HEK293 (cell line): ENCODE results near the gene SF1.

Experiments
- CTCF ChIA-PET: fragments of 350-600 bp; formaldehyde crosslinking; extraction: SDS; loops from one replicate; lab custom pipeline; 2021; ENCODE audit warnings: antibody characterized with exemption; lab: Yijun Ruan, JAX
- POLR2A ChIA-PET: fragments of 300-600 bp; formaldehyde crosslinking; extraction: SDS; loops from one replicate; lab custom pipeline; 2020; ENCODE audit warnings: antibody characterized with exemption, inconsistent platforms; lab: Yijun Ruan, JAX
- H3K27ac ChIP-seq: fragments of 200-500 bp; sonication (Bioruptor generic); 2 replicates; pipeline ENCODE4 v1.5.1; 2014; ENCODE audit warnings: low read depth, low read length, control low read depth, inconsistent platforms; ENCODE audit errors: extremely low read depth
- H3K36me3 ChIP-seq, 2 experiments: fragments of 200-500 bp in 1 of 2; sonication (Bioruptor generic) in 1 of 2; 1 replicate in 1 of 2; 2 replicates in 1 of 2; pipeline ENCODE4 v1.5.1; 2014 to 2017; ENCODE audit warnings: inconsistent platforms in 2 of 2, low read length in 2 of 2; ENCODE audit not compliant: control insufficient read depth in 2 of 2, insufficient read depth in 1 of 2
- H3K4me1 ChIP-seq: fragments of 200-500 bp; sonication (Bioruptor generic); 2 replicates; pipeline ENCODE4 v1.5.1; 2014; ENCODE audit warnings: mild to moderate bottlenecking, low read length, inconsistent platforms; ENCODE audit not compliant: control insufficient read depth, insufficient read depth
- H3K4me3 ChIP-seq: 2 replicates; pipeline ENCODE4 v1.5.1; 2011; ENCODE audit warnings: low read depth, mild to moderate bottlenecking, control low read depth, low read length, moderate library complexity
- H3K9me3 ChIP-seq: fragments of 200-500 bp; sonication (Bioruptor generic); 2 replicates; pipeline ENCODE4 v1.5.1; 2014; ENCODE audit warnings: low read depth, low read length, inconsistent platforms; ENCODE audit not compliant: control insufficient read depth, insufficient read depth
- OSR2 ChIP-seq: fragments of 450-650 bp; formaldehyde crosslinking; IDR thresholded peaks from 2 replicates; pipeline ENCODE4 v1.5.1; 2016; ENCODE audit warnings: missing biosample characterization, missing genetic modification characterization
- RBAK ChIP-seq: fragments of 450-650 bp; formaldehyde crosslinking; IDR thresholded peaks from 2 replicates; pipeline ENCODE4 v1.5.1; 2016; ENCODE audit warnings: missing biosample characterization, missing genetic modification characterization
- SALL2 ChIP-seq: fragments of 450-650 bp; formaldehyde crosslinking; IDR thresholded peaks from 2 replicates; pipeline ENCODE4 v1.5.0; 2017; ENCODE audit warnings: missing biosample characterization, mild to moderate bottlenecking, missing genetic modification characterization, borderline replicate concordance
- SETDB1 ChIP-seq: IDR thresholded peaks from one replicate; pipeline ENCODE4 v1.6.1; 2017; ENCODE audit warnings: mild to moderate bottlenecking, low read length, moderate library complexity, mixed read lengths; ENCODE audit not compliant: insufficient read length
- SP7 ChIP-seq: fragments of 450-650 bp; formaldehyde crosslinking; IDR thresholded peaks from 2 replicates; pipeline ENCODE4 v1.5.1; 2016; ENCODE audit warnings: missing biosample characterization, missing genetic modification characterization
- ZNF132 ChIP-seq: fragments of 450-650 bp; formaldehyde crosslinking; IDR thresholded peaks from 2 replicates; pipeline ENCODE4 v1.5.1; 2017; ENCODE audit warnings: missing biosample characterization, missing genetic modification characterization, borderline replicate concordance
- ZNF16 ChIP-seq: fragments of 450-650 bp; formaldehyde crosslinking; IDR thresholded peaks from 2 replicates; pipeline ENCODE4 v1.5.1; 2016; ENCODE audit warnings: low read depth, missing biosample characterization, missing genetic modification characterization
- ZNF24 ChIP-seq: fragments of 450-650 bp; formaldehyde crosslinking; IDR thresholded peaks from 2 replicates; pipeline ENCODE4 v1.5.1; 2016; ENCODE audit warnings: missing biosample characterization, missing genetic modification characterization
- ZNF292 ChIP-seq: fragments of 450-650 bp; formaldehyde crosslinking; IDR thresholded peaks from 2 replicates; pipeline ENCODE4 v1.5.1; 2016; ENCODE audit warnings: low read depth, missing biosample characterization, missing genetic modification characterization, borderline replicate concordance
- ZNF302 ChIP-seq: fragments of 450-650 bp; formaldehyde crosslinking; IDR thresholded peaks from 2 replicates; pipeline ENCODE4 v1.5.1; 2016; ENCODE audit warnings: missing biosample characterization, missing genetic modification characterization, low read depth
- ZNF341 ChIP-seq: fragments of 450-650 bp; formaldehyde crosslinking; IDR thresholded peaks from 2 replicates; pipeline ENCODE4; 2016; ENCODE audit warnings: low read depth, missing biosample characterization, missing genetic modification characterization
- ZNF391 ChIP-seq: fragments of 450-650 bp; formaldehyde crosslinking; IDR thresholded peaks from 2 replicates; pipeline ENCODE4 v1.5.1; 2016; ENCODE audit warnings: low read depth, missing biosample characterization, missing genetic modification characterization, borderline replicate concordance
- ZNF501 ChIP-seq: fragments of 450-650 bp; formaldehyde crosslinking; IDR thresholded peaks from 2 replicates; pipeline ENCODE4 v1.5.1; 2016; ENCODE audit warnings: missing biosample characterization, missing genetic modification characterization
- ZNF585B ChIP-seq: fragments of 450-650 bp; formaldehyde crosslinking; IDR thresholded peaks from 2 replicates; pipeline ENCODE4 v1.5.1; 2016; ENCODE audit warnings: missing biosample characterization, missing genetic modification characterization
- ZSCAN23 ChIP-seq: fragments of 450-650 bp; formaldehyde crosslinking; IDR thresholded peaks from 2 replicates; pipeline ENCODE4 v1.5.1; 2016; ENCODE audit warnings: missing biosample characterization, missing genetic modification characterization
- TF ChIP-seq, protein P1 (sequence below): fragments of 450-650 bp; formaldehyde crosslinking; IDR thresholded peaks from 2 replicates; pipeline ENCODE4 v1.5.1; 2016; ENCODE audit warnings: missing biosample characterization, missing genetic modification characterization
- TF ChIP-seq, protein P2 (sequence below): fragments of 450-650 bp; formaldehyde crosslinking; IDR thresholded peaks from 2 replicates; pipeline ENCODE4 v1.5.1; 2016; ENCODE audit warnings: missing biosample characterization, missing genetic modification characterization
- TF ChIP-seq, protein P3 (sequence below): fragments of 450-650 bp; formaldehyde crosslinking; IDR thresholded peaks from 2 replicates; pipeline ENCODE4 v1.5.1; 2016; ENCODE audit warnings: missing biosample characterization, missing genetic modification characterization
- TF ChIP-seq, protein P4 (sequence below): fragments of 450-650 bp; formaldehyde crosslinking; IDR thresholded peaks from 2 replicates; pipeline ENCODE4 v1.5.1; 2016; ENCODE audit warnings: missing biosample characterization, missing genetic modification characterization

The SF1 gene

DNA sequence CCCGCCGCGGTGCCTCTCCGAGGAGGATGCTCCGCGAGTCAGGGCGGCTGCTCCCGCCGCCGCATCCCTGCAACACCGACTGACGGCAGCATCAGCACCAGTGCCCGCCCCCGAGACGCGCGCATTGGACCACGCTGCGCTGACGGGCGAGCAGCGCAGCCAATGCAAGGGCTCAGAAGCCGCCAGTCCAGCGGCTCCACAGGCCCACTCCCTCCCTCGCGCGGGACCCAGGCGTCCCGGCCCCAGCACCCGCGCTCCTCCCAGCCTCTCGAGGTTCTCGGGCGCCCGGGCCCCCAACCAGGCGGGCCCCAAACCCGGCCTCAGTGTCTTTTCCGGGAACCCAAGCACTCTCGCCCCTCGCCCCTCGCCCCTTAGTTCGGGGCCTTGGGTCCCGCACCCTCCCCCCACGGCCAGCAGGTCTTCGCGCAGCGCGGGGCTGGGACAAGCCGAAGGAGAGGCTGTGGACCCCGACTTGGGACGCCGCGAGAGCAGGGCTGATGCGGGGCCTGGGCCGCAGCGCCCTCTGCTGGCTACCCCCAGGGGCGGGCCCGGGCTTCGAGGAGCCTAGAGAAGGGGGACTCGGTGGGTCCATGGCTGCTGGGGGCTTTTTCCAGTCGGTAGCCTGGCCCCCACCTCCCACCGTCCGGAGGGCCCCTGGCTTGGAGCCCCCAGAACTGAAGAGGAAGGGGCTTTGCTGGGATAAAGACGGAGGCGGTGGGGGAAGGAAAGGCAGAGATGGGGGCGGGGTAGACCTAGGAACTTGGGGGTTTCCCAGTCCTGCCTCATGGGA is 55.0 kb downstream of the SF1 start, which contains the start of gene NRXN2 (continued):
- TF ChIP-seq ZNF501 (tag by site-specific recombination) (peak; percentile 78), SP7 (tag by site-specific recombination) (peak; percentile 57), ZSCAN23 (0 out of 2 replicates have a peak, but pooled peaks have one; percentile 17)

DNA sequence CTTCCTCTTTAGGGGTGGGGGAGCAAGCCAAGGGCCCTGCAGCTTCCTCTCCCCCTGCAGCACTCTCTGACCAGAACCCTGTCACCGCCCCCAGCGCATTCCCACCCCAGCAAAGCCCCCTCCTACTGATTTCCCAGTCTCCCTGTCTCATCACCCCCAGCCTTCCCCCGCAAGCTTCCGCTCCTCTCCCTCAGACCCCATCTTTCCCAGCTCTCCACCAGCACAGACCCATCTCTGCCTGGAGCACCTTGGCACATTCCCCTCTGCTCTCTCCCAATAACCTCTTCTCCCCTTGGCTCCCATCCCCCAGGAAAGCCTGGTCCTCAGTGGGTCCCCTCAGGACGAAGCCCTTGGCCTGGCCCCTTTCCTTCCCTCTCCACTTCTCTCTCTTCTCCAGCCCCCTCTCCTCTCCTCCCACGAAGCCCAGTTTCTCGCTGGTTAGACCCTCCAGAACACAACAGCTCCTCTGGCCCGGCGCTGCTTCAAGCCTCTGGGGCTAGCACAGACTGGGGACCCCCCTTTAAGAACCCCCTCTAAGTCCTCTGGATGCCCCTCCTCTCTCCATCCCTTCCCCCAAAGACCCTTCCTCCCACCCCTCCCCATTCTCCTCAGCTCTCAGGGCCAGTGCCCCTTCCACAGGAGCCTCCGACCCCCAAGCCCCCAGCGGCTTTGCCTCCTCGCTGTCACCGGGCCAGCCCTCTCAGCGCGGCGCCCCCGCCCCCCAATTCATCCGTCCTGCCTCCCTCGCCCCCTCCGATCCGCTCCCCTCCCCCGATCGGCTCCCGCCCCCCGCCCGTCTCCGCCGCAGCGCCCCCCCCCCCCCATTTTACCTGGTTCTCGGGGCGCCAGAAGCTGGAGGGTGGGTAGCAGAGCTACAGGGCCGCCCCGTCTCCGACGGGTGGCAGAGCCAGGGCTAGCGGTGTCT is 55.9 kb downstream of the SF1 start:
- CTCF ChIA-PET: interaction anchor here (0.7 to 2.3 kb wide), 2 partner anchors 34 to 48 kb away, joined by 4 to 16 read pairs; no protein-coding TSS in a partner anchor
- Histone ChIP-seq H3K27ac (no peak overlapping the region), H3K36me3 (no peaks in the 10 kb centered on the region), H3K4me1 (no peaks in the 10 kb centered on the region), H3K4me3 (no peak overlapping the region)
- POLR2A ChIA-PET: interaction anchor here (0.6 kb wide), 3 partner anchors 14 to 56 kb away, joined by 3 to 7 read pairs (median 4); no protein-coding TSS in a partner anchor
- TF ChIP-seq SP7 (tag by site-specific recombination) (no peak), ZNF292 (tag by site-specific recombination) (no peak), ZNF132 (tag by site-specific recombination) (no peak), ZNF391 (no peak), ZNF16 (tag by site-specific recombination) (no peak), OSR2 (no peak)
- TF ChIP-seq, protein P1, sequence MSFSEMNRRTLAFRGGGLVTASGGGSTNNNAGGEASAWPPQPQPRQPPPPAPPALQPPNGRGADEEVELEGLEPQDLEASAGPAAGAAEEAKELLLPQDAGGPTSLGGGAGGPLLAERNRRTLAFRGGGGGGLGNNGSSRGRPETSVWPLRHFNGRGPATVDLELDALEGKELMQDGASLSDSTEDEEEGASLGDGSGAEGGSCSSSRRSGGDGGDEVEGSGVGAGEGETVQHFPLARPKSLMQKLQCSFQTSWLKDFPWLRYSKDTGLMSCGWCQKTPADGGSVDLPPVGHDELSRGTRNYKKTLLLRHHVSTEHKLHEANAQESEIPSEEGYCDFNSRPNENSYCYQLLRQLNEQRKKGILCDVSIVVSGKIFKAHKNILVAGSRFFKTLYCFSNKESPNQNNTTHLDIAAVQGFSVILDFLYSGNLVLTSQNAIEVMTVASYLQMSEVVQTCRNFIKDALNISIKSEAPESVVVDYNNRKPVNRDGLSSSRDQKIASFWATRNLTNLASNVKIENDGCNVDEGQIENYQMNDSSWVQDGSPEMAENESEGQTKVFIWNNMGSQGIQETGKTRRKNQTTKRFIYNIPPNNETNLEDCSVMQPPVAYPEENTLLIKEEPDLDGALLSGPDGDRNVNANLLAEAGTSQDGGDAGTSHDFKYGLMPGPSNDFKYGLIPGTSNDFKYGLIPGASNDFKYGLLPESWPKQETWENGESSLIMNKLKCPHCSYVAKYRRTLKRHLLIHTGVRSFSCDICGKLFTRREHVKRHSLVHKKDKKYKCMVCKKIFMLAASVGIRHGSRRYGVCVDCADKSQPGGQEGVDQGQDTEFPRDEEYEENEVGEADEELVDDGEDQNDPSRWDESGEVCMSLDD (tag by site-specific recombination): 0 out of 2 replicates have a peak, but pooled peaks have one; percentile 12
- TF ChIP-seq, protein P2, sequence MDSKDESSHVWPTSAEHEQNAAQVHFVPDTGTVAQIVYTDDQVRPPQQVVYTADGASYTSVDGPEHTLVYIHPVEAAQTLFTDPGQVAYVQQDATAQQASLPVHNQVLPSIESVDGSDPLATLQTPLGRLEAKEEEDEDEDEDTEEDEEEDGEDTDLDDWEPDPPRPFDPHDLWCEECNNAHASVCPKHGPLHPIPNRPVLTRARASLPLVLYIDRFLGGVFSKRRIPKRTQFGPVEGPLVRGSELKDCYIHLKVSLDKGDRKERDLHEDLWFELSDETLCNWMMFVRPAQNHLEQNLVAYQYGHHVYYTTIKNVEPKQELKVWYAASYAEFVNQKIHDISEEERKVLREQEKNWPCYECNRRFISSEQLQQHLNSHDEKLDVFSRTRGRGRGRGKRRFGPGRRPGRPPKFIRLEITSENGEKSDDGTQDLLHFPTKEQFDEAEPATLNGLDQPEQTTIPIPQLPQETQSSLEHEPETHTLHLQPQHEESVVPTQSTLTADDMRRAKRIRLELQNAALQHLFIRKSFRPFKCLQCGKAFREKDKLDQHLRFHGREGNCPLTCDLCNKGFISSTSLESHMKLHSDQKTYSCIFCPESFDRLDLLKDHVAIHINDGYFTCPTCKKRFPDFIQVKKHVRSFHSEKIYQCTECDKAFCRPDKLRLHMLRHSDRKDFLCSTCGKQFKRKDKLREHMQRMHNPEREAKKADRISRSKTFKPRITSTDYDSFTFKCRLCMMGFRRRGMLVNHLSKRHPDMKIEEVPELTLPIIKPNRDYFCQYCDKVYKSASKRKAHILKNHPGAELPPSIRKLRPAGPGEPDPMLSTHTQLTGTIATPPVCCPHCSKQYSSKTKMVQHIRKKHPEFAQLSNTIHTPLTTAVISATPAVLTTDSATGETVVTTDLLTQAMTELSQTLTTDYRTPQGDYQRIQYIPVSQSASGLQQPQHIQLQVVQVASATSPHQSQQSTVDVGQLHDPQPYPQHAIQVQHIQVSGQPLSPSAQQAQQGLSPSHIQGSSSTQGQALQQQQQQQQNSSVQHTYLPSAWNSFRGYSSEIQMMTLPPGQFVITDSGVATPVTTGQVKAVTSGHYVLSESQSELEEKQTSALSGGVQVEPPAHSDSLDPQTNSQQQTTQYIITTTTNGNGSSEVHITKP (tag by site-specific recombination): peak; percentile 88
- TF ChIP-seq, all 188 proteins: peak for 2
- H3K9me3 ChIP-seq: no peaks in the 10 kb centered on the region

DNA sequence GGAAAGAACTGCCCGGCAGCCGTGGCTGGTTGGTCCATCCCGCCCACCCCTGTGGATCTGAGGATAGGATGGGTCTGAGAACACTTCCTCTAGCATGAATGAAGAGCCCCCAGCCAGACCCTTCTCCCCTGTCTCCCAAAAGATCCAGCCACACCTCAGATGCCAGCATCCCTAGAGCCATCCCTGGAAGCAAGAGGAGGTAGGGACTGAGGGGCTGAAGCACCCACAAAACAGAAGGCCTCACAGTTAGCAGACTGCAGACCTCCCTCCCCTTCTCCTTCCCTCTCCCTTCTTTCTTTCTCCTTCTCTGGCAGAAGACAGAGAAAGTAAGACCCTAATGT is 57.0 kb downstream of the SF1 start:
- no peaks in the 10 kb centered on the region for H3K9me3 ChIP-seq
- no peaks in the 10 kb centered on the region for H3K36me3 ChIP-seq
- no peaks in the 10 kb centered on the region for H3K4me1 ChIP-seq
- H3K27ac ChIP-seq: no peak overlapping the region
- ChIA-PET POLR2A (interaction anchor here (0.6 kb wide), 1 partner anchor 15 kb away, joined by 3 read pairs; no protein-coding TSS in a partner anchor), CTCF (interaction anchor here (0.6 to 2.3 kb wide), 2 partner anchors 33 to 131 kb away, joined by 3 to 16 read pairs; no protein-coding TSS in a partner anchor)
- H3K4me3 ChIP-seq: no peak overlapping the region
- TF ChIP-seq, protein P3, sequence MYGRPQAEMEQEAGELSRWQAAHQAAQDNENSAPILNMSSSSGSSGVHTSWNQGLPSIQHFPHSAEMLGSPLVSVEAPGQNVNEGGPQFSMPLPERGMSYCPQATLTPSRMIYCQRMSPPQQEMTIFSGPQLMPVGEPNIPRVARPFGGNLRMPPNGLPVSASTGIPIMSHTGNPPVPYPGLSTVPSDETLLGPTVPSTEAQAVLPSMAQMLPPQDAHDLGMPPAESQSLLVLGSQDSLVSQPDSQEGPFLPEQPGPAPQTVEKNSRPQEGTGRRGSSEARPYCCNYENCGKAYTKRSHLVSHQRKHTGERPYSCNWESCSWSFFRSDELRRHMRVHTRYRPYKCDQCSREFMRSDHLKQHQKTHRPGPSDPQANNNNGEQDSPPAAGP: no peak
- TF ChIP-seq SALL2 (tag by site-specific recombination): no peak
- no peak for TF ChIP-seq ZNF24 (tag by site-specific recombination)
- TF ChIP-seq SETDB1: no peak
- no peak for TF ChIP-seq ZNF341 (tag by site-specific recombination)
- TF ChIP-seq RBAK (tag by site-specific recombination): no peak
- TF ChIP-seq, protein P4, sequence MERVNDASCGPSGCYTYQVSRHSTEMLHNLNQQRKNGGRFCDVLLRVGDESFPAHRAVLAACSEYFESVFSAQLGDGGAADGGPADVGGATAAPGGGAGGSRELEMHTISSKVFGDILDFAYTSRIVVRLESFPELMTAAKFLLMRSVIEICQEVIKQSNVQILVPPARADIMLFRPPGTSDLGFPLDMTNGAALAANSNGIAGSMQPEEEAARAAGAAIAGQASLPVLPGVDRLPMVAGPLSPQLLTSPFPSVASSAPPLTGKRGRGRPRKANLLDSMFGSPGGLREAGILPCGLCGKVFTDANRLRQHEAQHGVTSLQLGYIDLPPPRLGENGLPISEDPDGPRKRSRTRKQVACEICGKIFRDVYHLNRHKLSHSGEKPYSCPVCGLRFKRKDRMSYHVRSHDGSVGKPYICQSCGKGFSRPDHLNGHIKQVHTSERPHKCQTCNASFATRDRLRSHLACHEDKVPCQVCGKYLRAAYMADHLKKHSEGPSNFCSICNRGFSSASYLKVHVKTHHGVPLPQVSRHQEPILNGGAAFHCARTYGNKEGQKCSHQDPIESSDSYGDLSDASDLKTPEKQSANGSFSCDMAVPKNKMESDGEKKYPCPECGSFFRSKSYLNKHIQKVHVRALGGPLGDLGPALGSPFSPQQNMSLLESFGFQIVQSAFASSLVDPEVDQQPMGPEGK (tag by site-specific recombination): no peak
- no peak for TF ChIP-seq ZNF302 (tag by site-specific recombination)
- TF ChIP-seq ZNF585B (tag by site-specific recombination): no peak
